ENCODE measurements around the gene WDR81. TPM values are rescaled to one million over a fixed set of nuclear protein-coding genes. Genes with fewer than 3 reads are reported as not detected.
A peak's percentile ranks its signal among the peaks of the same experiment; 100 is the strongest.
"Not testable (repeated sequence)": the region's sequence is repeated elsewhere in the genome, so short reads cannot be mapped to it uniquely, and the experiment has no call there.

The WDR81 gene
- total and polyA plus RNA-seq, 4 donors: 3.0 to 27.3 (median 14.6) TPM

DNA sequence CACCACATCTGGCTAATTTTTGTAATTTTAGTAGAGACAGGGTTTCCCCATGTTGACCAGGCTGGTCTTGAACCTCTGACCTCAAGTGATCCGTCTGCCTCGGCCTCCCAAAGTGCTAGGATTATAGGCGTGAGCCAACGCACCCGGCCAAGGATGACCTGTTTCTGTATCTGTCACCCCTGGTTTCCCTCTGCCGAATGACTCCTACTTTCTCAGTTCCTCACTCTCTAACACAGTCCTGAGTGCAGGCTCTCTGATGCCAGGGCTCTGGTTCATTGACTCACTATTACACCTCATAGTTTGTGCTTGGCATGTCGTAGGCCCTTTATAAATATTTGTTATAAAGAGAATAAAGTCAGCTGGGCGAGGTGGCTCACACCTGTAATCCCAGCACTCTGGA, 29.1 kb upstream of the WDR81 start:
- no peaks in the 10 kb centered on the region for H3K4me1 ChIP-seq (ENCODE audit: control insufficient read depth in 1 of 2, insufficient read depth in 2 of 2, low read length in 2 of 2)
- no peak overlapping the region for H3K4me3 ChIP-seq (ENCODE audit: low read length in 2 of 2)
- H3K36me3 ChIP-seq (ENCODE audit: control insufficient read depth in 1 of 2, insufficient read depth in 2 of 2, low read length in 1 of 2): no peaks in the 10 kb centered on the region
- 92 to 94% methylated on average over 8 of the region's 8 CpGs for WGBS, 2 donors
- H3K27ac ChIP-seq (ENCODE audit: low read depth in 1 of 2, low read length in 2 of 2): no peak overlapping the region
- intact Hi-C loops (cut with DNase I): no loop called here
- DNase-seq: no peak
- H3K9me3 ChIP-seq (ENCODE audit: control insufficient read depth, low read length): no peaks in the 10 kb centered on the region
- H3K27me3 ChIP-seq (ENCODE audit: control insufficient read depth in 1 of 2, insufficient read depth in 2 of 2, low read length in 1 of 2): no peaks in the 10 kb centered on the region
- no peak for ATAC-seq (ENCODE audit: low FRiP score)

DNA sequence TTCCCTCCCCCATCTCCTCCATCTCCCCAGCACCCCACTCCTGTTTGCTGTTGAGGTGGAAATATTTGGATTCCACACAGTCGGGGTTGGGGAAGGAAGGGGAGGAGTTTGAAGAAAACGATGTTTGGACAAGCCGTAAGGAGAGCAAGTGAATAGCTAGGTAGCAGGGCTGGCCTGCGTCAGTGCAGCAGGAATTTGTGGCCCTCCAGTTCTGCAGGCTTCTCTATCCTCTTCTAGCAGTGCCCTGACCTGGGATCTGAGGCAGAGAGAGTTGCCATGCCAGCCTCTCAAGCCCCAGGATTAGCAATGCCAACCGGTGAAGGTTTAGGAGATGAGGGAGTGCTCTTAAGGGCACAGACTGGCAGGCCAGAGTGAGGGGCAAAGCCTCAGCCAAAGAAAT, 26.8 kb upstream of the WDR81 start:
- DNase-seq (no peak), ATAC-seq (ENCODE audit: low FRiP score) (no peak)
- no peaks in the 10 kb centered on the region for H3K9me3 ChIP-seq (ENCODE audit: control insufficient read depth, low read length)
- peak overlapping the region in 1 of 2 donors; percentile 29 for H3K27ac ChIP-seq (ENCODE audit: low read depth in 1 of 2, low read length in 2 of 2)
- H3K36me3 ChIP-seq (ENCODE audit: control insufficient read depth in 1 of 2, insufficient read depth in 2 of 2, low read length in 1 of 2): no peaks in the 10 kb centered on the region
- H3K4me1 ChIP-seq (ENCODE audit: control insufficient read depth in 1 of 2, insufficient read depth in 2 of 2, low read length in 2 of 2): no peaks in the 10 kb centered on the region
- intact Hi-C loops (cut with DNase I): no loop called here
- WGBS, 2 donors: 5 to 12% methylated on average over 5 of the region's 5 CpGs
- H3K27me3 ChIP-seq (ENCODE audit: control insufficient read depth in 1 of 2, insufficient read depth in 2 of 2, low read length in 1 of 2): no peaks in the 10 kb centered on the region
- H3K4me3 ChIP-seq (ENCODE audit: low read length in 2 of 2): no peak overlapping the region

DNA sequence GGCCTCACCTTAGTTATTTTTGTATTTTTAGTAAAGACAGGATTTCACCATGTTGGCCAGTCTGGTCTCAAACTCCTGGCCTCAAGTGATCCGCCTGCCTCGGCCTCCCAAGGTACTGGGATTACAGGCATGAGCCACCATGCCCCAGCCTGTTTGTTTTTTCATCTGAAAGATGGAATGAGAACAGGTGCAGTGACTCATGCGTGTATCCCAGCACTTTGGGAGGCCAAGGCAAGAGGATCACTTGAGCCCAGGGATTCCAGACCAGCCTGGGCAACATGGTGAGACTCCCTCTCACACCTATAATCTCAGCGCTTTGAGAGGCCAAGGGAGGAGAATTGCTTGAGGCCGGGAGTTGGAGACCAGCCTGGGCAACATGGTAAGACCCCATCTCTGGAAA, 24.6 kb upstream of the WDR81 start:
- intact Hi-C loops (cut with DNase I); H3K4me1 ChIP-seq (ENCODE audit: control insufficient read depth in 1 of 2, insufficient read depth in 2 of 2, low read length in 2 of 2); H3K4me3 ChIP-seq (ENCODE audit: low read length in 2 of 2); H3K9me3 ChIP-seq (ENCODE audit: control insufficient read depth, low read length); H3K27me3 ChIP-seq (ENCODE audit: control insufficient read depth in 1 of 2, insufficient read depth in 2 of 2, low read length in 1 of 2); DNase-seq; H3K36me3 ChIP-seq (ENCODE audit: control insufficient read depth in 1 of 2, insufficient read depth in 2 of 2, low read length in 1 of 2); H3K27ac ChIP-seq (ENCODE audit: low read depth in 1 of 2, low read length in 2 of 2); ATAC-seq (ENCODE audit: low FRiP score): not testable (repeated sequence)
- 91% methylated on average over 5 of the region's 5 CpGs for WGBS, 2 donors

DNA sequence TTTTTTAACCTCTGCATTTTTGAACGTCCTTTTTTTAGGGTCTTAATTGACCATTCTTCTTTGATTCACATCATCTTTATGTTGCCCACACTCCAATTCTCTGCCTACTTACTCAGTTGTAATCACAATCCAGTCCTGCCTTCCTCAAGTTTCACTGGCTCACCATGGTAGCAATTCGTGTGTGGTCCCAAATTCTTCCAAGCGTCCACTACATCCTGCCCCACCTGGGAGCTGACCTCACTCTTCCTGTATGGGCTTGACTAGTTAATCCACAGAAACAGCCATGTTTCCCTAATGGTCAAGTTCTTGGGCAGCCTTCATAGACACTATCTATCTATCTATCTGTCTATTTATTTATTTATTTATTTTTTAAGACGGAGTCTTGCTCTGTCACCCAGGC, 21.4 kb upstream of the WDR81 start:
- no peaks in the 10 kb centered on the region for H3K36me3 ChIP-seq (ENCODE audit: control insufficient read depth in 1 of 2, insufficient read depth in 2 of 2, low read length in 1 of 2)
- WGBS, 2 donors: 59 to 61% methylated on average over 4 of the region's 4 CpGs
- no peaks in the 10 kb centered on the region for H3K9me3 ChIP-seq (ENCODE audit: control insufficient read depth, low read length)
- DNase-seq (no peak), ATAC-seq (ENCODE audit: low FRiP score) (no peak)
- no peak overlapping the region for H3K27ac ChIP-seq (ENCODE audit: low read depth in 1 of 2, low read length in 2 of 2)
- H3K27me3 ChIP-seq (ENCODE audit: control insufficient read depth in 1 of 2, insufficient read depth in 2 of 2, low read length in 1 of 2): no peaks in the 10 kb centered on the region
- intact Hi-C loops (cut with DNase I): no loop called here
- no peak overlapping the region for H3K4me3 ChIP-seq (ENCODE audit: low read length in 2 of 2)
- H3K4me1 ChIP-seq (ENCODE audit: control insufficient read depth in 1 of 2, insufficient read depth in 2 of 2, low read length in 2 of 2): no peaks in the 10 kb centered on the region

DNA sequence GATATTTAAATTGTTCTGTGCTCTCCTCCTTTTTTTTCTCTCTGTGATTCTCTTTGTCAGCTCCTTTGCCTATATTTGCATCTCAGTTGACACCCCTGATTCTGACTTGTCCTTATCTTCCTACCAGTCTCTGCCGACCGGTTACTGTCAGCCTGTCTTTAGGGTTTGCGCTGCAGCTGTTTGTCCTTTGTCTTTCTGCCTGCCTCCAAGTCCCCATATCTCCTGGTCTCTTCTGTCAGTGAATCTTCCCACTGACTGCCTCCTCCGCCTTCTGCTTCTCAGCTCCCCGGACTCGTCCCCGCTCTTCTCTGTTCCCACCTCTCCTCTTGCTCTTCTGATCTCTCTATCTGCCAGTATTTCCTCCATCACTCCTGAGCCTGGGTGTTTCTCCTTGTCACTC, 19.5 kb upstream of the WDR81 start:
- 88 to 92% methylated on average over 7 of the region's 7 CpGs for WGBS, 2 donors
- no peaks in the 10 kb centered on the region for H3K36me3 ChIP-seq (ENCODE audit: control insufficient read depth in 1 of 2, insufficient read depth in 2 of 2, low read length in 1 of 2)
- H3K27ac ChIP-seq (ENCODE audit: low read depth in 1 of 2, low read length in 2 of 2): no peak overlapping the region
- H3K27me3 ChIP-seq (ENCODE audit: control insufficient read depth in 1 of 2, insufficient read depth in 2 of 2, low read length in 1 of 2): no peaks in the 10 kb centered on the region
- H3K9me3 ChIP-seq (ENCODE audit: control insufficient read depth, low read length): no peaks in the 10 kb centered on the region
- H3K4me1 ChIP-seq (ENCODE audit: control insufficient read depth in 1 of 2, insufficient read depth in 2 of 2, low read length in 2 of 2): no peaks in the 10 kb centered on the region
- intact Hi-C loops (cut with DNase I): loop anchor here in 1 of 2 donors (2.0 kb wide), 1 partner anchor 42 kb away; no protein-coding TSS in a partner anchor
- ATAC-seq (ENCODE audit: low FRiP score) (no peak), DNase-seq (no peak)
- no peak overlapping the region for H3K4me3 ChIP-seq (ENCODE audit: low read length in 2 of 2)

DNA sequence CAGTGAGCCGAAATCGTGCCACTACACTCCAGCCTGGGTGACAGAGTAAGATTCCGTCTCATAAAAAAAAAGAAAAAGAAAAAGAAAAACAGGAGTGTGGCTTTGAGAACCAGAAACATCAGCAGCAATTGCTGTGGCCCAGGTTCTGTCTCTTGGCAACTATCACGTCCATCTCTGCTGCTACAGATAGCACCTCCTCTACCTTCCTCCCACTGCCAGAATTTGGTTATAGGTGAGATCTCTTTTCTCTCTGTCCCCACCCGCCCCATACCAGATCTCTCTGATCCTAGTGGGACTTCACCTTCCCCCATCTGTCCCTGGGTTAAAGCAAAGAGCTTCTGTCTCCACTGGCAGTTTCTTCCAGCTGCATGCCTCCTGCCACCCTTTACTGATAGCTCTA, 17.4 kb upstream of the WDR81 start:
- Histone ChIP-seq H3K36me3 (ENCODE audit: control insufficient read depth in 1 of 2, insufficient read depth in 2 of 2, low read length in 1 of 2) (peaks cover 0 to under 1% of the 10 kb centered on the region in 2 donors), H3K27ac (ENCODE audit: low read depth in 1 of 2, low read length in 2 of 2) (no peak overlapping the region), H3K9me3 (ENCODE audit: control insufficient read depth, low read length) (no peaks in the 10 kb centered on the region), H3K27me3 (ENCODE audit: control insufficient read depth in 1 of 2, insufficient read depth in 2 of 2, low read length in 1 of 2) (no peaks in the 10 kb centered on the region), H3K4me1 (ENCODE audit: control insufficient read depth in 1 of 2, insufficient read depth in 2 of 2, low read length in 2 of 2) (no peaks in the 10 kb centered on the region), H3K4me3 (ENCODE audit: low read length in 2 of 2) (no peak overlapping the region)
- ATAC-seq (ENCODE audit: low FRiP score): no peak
- intact Hi-C loops (cut with DNase I): no loop called here
- no peak for DNase-seq
- 83 to 91% methylated on average over 5 of the region's 5 CpGs for WGBS, 2 donors

DNA sequence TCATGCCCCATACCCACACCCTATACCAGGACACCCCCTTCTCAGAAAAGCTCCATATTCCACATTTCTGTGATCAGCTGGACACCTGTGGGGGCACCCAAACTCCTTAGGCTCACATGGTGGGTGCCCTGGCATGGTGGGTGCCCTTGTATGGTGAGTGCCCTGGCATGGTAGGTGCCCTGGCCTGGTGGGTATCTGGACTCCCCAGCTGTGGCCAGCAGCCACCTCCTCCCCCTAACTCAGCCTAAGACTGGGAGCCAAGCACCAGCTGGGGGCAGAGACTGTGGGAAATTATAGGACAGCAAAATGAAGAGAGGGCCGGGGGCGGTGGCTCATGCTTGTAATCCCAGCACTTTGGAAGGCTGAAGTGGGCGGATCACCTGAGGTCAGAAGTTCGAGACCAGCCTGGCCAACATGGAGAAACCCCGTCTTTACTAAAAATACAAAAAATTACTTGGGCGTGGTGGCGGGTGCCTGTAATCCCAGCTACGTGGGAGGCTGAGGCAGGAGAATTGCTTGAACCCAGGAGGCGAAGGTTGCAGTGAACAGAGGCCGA, 15.6 kb upstream of the WDR81 start:
- 90 to 95% methylated on average over 10 of the region's 10 CpGs for WGBS, 2 donors
- H3K27ac ChIP-seq (ENCODE audit: low read depth in 1 of 2, low read length in 2 of 2); H3K36me3 ChIP-seq (ENCODE audit: control insufficient read depth in 1 of 2, insufficient read depth in 2 of 2, low read length in 1 of 2); H3K4me3 ChIP-seq (ENCODE audit: low read length in 2 of 2); H3K27me3 ChIP-seq (ENCODE audit: control insufficient read depth in 1 of 2, insufficient read depth in 2 of 2, low read length in 1 of 2); H3K4me1 ChIP-seq (ENCODE audit: control insufficient read depth in 1 of 2, insufficient read depth in 2 of 2, low read length in 2 of 2); intact Hi-C loops (cut with DNase I); H3K9me3 ChIP-seq (ENCODE audit: control insufficient read depth, low read length); DNase-seq; ATAC-seq (ENCODE audit: low FRiP score): not testable (repeated sequence)

DNA sequence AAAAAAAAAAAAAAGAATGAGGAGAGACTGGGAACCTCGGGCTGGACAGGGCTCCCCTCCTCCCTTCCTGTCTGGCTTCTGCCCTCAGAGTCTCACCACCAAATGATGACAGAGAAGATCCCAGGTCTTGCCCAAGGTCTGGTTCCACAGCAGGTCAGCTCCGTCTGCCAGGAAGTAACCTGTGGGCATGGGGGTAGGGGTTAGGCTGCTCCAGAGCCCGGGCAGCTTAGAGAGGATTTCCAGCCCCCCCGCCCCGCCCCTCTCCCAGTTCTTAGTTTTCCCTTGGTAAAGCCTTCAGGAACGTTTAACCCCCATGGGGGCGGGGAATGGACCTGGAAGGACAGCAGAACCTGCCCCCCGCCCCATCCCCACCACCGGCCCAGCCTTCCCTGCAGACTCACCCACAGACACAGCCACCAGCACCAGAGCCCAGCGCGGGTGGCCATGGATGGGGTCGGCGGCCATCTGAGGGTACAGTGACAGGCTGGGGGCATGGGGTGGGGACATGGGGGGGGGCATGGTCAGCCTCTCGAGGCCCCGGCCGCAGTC, 15.0 kb upstream of the WDR81 start:
- no peaks in the 10 kb centered on the region for H3K4me1 ChIP-seq (ENCODE audit: control insufficient read depth in 1 of 2, insufficient read depth in 2 of 2, low read length in 2 of 2)
- peaks cover 0 to 4% of the 10 kb centered on the region in 2 donors for H3K36me3 ChIP-seq (ENCODE audit: control insufficient read depth in 1 of 2, insufficient read depth in 2 of 2, low read length in 1 of 2)
- no peak overlapping the region for H3K27ac ChIP-seq (ENCODE audit: low read depth in 1 of 2, low read length in 2 of 2)
- H3K9me3 ChIP-seq (ENCODE audit: control insufficient read depth, low read length): no peaks in the 10 kb centered on the region
- no peaks in the 10 kb centered on the region for H3K27me3 ChIP-seq (ENCODE audit: control insufficient read depth in 1 of 2, insufficient read depth in 2 of 2, low read length in 1 of 2)
- H3K4me3 ChIP-seq (ENCODE audit: low read length in 2 of 2): peak overlapping the region; percentile 30 to 38
- intact Hi-C loops (cut with DNase I): no loop called here
- DNase-seq (no peak), ATAC-seq (ENCODE audit: low FRiP score) (no peak)
- 8 to 9% methylated on average over 11 to 16 of the region's 16 CpGs for WGBS, 2 donors

Measured in aorta (tissue), 5 donors.